SK-N-SH treated with all-trans-retinoic acid at 6 μM for 48 hours (cell line): ENCODE measurements around the gene APOLD1.
A peak's percentile ranks its signal among the peaks of the same experiment; 100 is the strongest.
"Not testable (repeated sequence)": the region's sequence is repeated elsewhere in the genome, so short reads cannot be mapped to it uniquely, and the experiment has no call there.

Source experiments
- ATAC-seq: fragments of 200-7000 bp; cut with Tn5 transposase; 3 replicates; pipeline ENCODE4 v1.9.1; 2020; ENCODE audit warnings: mild to moderate bottlenecking, moderate library complexity
- BACH2 ChIP-seq: fragments of 250-450 bp; sonication (Bioruptor Pico); IDR thresholded peaks from 2 replicates; pipeline ENCODE4 v1.9.0; 2021; ENCODE audit warnings: mild to moderate bottlenecking, borderline replicate concordance
- CREB5 ChIP-seq: fragments of 250-450 bp; sonication (Bioruptor Pico); IDR thresholded peaks from 2 replicates; pipeline ENCODE4 v1.5.1; 2020; ENCODE audit warnings: low read depth, mild to moderate bottlenecking, moderate library complexity
- CSDC2 ChIP-seq: fragments of 250-450 bp; sonication (Bioruptor Pico); IDR thresholded peaks from 2 replicates; pipeline ENCODE4 v1.5.0; 2020; ENCODE audit warnings: mild to moderate bottlenecking, moderate library complexity
- CSRNP3 ChIP-seq: fragments of 250-450 bp; sonication (Bioruptor Pico); IDR thresholded peaks from 2 replicates; pipeline ENCODE4 v1.5.1; 2021; ENCODE audit warnings: mild to moderate bottlenecking, moderate library complexity
- ESRRG ChIP-seq: fragments of 250-450 bp; sonication (Bioruptor Pico); IDR thresholded peaks from 2 replicates; pipeline ENCODE4 v1.6.1; 2021; ENCODE audit warnings: mild to moderate bottlenecking
- ISL1 ChIP-seq: fragments of 250-450 bp; sonication (Bioruptor Pico); IDR thresholded peaks from 2 replicates; pipeline ENCODE4 v2.1.2; 2022; ENCODE audit warnings: mild to moderate bottlenecking, moderate library complexity
- PPARA ChIP-seq: fragments of 250-450 bp; sonication (Bioruptor Pico); IDR thresholded peaks from 2 replicates; pipeline ENCODE4 v1.5.0; 2020; ENCODE audit warnings: mild to moderate bottlenecking, borderline replicate concordance
- RARB ChIP-seq: fragments of 250-450 bp; sonication (Bioruptor Pico); IDR thresholded peaks from 2 replicates; pipeline ENCODE4 v1.8.0; 2021; ENCODE audit warnings: mild to moderate bottlenecking, moderate library complexity
- SNAI2 ChIP-seq: fragments of 250-450 bp; sonication (Bioruptor Pico); IDR thresholded peaks from 2 replicates; pipeline ENCODE4 v1.5.0; 2020; ENCODE audit warnings: mild to moderate bottlenecking, moderate library complexity
- TCF4 ChIP-seq: fragments of 250-450 bp; sonication (Bioruptor Pico); IDR thresholded peaks from 2 replicates; pipeline ENCODE4 v1.8.0; 2021; ENCODE audit warnings: mild to moderate bottlenecking, moderate library complexity, borderline replicate concordance
- TOX ChIP-seq: fragments of 250-450 bp; sonication (Bioruptor Pico); IDR thresholded peaks from 2 replicates; pipeline ENCODE4 v1.8.0; 2021; ENCODE audit warnings: mild to moderate bottlenecking, moderate library complexity, borderline replicate concordance
- ZC3H10 ChIP-seq: fragments of 250-450 bp; sonication (Bioruptor Pico); IDR thresholded peaks from 2 replicates; pipeline ENCODE4 v1.5.1; 2021; ENCODE audit warnings: mild to moderate bottlenecking, moderate library complexity
- ZFP3 ChIP-seq: fragments of 250-450 bp; sonication (Bioruptor Pico); IDR thresholded peaks from 2 replicates; pipeline ENCODE4 v1.5.0; 2020; ENCODE audit warnings: mild to moderate bottlenecking, moderate library complexity
- ZFP30 ChIP-seq: fragments of 450-650 bp; formaldehyde crosslinking; IDR thresholded peaks from 2 replicates; pipeline ENCODE4 v1.5.0; 2022; ENCODE audit warnings: mild to moderate bottlenecking, moderate library complexity
- ZNF565 ChIP-seq: fragments of 450-650 bp; formaldehyde crosslinking; conservative IDR thresholded peaks from 2 replicates; pipeline ENCODE4 v1.5.0; 2020; ENCODE audit warnings: low read depth, mild to moderate bottlenecking, moderate library complexity
- ZNF70 ChIP-seq: fragments of 450-650 bp; formaldehyde crosslinking; IDR thresholded peaks from 2 replicates; pipeline ENCODE4 v1.5.0; 2020; ENCODE audit warnings: mild to moderate bottlenecking, moderate library complexity
- ZNF8 ChIP-seq: fragments of 450-650 bp; formaldehyde crosslinking; IDR thresholded peaks from 2 replicates; pipeline ENCODE4 v1.5.0; 2020; ENCODE audit warnings: mild to moderate bottlenecking, moderate library complexity
- TF ChIP-seq, protein P1 (sequence below): fragments of 250-450 bp; sonication (Bioruptor Pico); IDR thresholded peaks from 2 replicates; pipeline ENCODE4 v1.8.0; 2020; ENCODE audit warnings: mild to moderate bottlenecking, moderate library complexity, borderline replicate concordance
- TF ChIP-seq, protein P2 (sequence below): fragments of 250-450 bp; sonication (Bioruptor Pico); IDR thresholded peaks from 2 replicates; pipeline ENCODE4 v1.5.0; 2020; ENCODE audit warnings: mild to moderate bottlenecking, moderate library complexity
- TF ChIP-seq, protein P3 (sequence below): fragments of 250-450 bp; sonication (Bioruptor Pico); IDR thresholded peaks from 2 replicates; pipeline ENCODE4 v1.8.0; 2021; ENCODE audit warnings: low read depth, mild to moderate bottlenecking, moderate library complexity, borderline replicate concordance

The APOLD1 gene

DNA sequence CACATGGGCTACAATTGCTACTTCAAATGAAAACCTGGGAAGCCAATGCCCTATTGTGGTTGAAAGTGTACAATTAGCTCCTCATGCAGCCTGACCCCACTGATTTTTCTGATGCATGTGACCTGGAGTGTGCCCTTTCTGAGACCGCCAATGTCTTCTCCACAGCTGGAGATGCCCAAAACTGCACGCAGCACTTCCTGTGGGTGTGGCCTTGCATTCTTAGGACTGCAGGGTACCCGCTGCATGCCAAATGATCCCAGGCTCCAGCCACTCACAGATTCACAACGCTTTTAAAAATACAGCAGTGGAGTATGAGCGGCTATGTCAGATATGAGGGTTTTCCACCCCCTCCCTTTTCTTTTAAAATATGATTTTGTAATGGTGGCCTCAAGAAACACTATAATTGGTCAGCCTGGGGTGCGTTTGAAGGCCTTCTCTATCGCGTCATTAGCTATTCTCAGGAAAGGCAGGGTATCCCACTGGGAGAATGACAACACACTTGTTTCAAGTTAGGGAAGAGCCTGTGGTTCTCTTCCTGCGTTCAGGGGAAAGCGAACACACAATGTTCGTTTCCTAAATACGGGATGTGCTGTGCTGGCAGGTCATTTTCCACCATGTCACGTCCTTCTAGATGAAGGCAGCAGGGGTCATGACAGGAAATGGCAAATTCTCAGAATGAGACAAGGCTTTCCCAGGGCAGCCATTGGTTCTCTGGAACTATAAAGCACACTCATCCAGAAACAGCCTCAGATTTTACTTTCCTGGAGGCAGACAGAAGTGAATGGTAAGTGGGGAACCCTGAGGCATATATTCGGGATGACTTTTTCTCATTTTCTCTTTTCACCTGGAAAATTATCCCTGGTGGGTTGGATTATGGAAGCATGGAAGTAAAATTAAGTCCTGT is at the start of gene APOLD1:
TSS of gene APOLD1 (plus strand) at position 749 of the 904 bp plus-strand sequence. CDS start at position 782, 33 bp downstream.
- TF ChIP-seq ZNF565 (CRISPR knock-in tag) (no peak), CREB5 (no peak), TCF4 (CRISPR knock-in tag) (no peak), ZNF8 (CRISPR knock-in tag) (no peak), TOX (CRISPR knock-in tag) (no peak), CSDC2 (no peak), ZC3H10 (CRISPR knock-in tag) (no peak), PPARA (CRISPR knock-in tag) (no peak), BACH2 (no peak), ESRRG (CRISPR knock-in tag) (no peak), SNAI2 (no peak), RARB (CRISPR knock-in tag) (no peak), ISL1 (CRISPR knock-in tag) (no peak)
- TF ChIP-seq, protein P1, sequence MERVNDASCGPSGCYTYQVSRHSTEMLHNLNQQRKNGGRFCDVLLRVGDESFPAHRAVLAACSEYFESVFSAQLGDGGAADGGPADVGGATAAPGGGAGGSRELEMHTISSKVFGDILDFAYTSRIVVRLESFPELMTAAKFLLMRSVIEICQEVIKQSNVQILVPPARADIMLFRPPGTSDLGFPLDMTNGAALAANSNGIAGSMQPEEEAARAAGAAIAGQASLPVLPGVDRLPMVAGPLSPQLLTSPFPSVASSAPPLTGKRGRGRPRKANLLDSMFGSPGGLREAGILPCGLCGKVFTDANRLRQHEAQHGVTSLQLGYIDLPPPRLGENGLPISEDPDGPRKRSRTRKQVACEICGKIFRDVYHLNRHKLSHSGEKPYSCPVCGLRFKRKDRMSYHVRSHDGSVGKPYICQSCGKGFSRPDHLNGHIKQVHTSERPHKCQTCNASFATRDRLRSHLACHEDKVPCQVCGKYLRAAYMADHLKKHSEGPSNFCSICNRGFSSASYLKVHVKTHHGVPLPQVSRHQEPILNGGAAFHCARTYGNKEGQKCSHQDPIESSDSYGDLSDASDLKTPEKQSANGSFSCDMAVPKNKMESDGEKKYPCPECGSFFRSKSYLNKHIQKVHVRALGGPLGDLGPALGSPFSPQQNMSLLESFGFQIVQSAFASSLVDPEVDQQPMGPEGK (CRISPR knock-in tag) = no peak
- TF ChIP-seq, protein P2, sequence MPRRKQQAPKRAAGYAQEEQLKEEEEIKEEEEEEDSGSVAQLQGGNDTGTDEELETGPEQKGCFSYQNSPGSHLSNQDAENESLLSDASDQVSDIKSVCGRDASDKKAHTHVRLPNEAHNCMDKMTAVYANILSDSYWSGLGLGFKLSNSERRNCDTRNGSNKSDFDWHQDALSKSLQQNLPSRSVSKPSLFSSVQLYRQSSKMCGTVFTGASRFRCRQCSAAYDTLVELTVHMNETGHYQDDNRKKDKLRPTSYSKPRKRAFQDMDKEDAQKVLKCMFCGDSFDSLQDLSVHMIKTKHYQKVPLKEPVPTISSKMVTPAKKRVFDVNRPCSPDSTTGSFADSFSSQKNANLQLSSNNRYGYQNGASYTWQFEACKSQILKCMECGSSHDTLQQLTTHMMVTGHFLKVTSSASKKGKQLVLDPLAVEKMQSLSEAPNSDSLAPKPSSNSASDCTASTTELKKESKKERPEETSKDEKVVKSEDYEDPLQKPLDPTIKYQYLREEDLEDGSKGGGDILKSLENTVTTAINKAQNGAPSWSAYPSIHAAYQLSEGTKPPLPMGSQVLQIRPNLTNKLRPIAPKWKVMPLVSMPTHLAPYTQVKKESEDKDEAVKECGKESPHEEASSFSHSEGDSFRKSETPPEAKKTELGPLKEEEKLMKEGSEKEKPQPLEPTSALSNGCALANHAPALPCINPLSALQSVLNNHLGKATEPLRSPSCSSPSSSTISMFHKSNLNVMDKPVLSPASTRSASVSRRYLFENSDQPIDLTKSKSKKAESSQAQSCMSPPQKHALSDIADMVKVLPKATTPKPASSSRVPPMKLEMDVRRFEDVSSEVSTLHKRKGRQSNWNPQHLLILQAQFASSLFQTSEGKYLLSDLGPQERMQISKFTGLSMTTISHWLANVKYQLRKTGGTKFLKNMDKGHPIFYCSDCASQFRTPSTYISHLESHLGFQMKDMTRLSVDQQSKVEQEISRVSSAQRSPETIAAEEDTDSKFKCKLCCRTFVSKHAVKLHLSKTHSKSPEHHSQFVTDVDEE (CRISPR knock-in tag) = no peak
- TF ChIP-seq, protein P3, sequence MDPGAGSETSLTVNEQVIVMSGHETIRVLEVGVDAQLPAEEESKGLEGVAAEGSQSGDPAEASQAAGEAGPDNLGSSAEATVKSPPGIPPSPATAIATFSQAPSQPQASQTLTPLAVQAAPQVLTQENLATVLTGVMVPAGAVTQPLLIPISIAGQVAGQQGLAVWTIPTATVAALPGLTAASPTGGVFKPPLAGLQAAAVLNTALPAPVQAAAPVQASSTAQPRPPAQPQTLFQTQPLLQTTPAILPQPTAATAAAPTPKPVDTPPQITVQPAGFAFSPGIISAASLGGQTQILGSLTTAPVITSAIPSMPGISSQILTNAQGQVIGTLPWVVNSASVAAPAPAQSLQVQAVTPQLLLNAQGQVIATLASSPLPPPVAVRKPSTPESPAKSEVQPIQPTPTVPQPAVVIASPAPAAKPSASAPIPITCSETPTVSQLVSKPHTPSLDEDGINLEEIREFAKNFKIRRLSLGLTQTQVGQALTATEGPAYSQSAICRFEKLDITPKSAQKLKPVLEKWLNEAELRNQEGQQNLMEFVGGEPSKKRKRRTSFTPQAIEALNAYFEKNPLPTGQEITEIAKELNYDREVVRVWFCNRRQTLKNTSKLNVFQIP (CRISPR knock-in tag) = no peak
- TF ChIP-seq, all 23 proteins: peak for 0
- no peak for ATAC-seq

- no peak for TF ChIP-seq SNAI2
- no peak for TF ChIP-seq ZFP3 (CRISPR knock-in tag)
- TF ChIP-seq ZFP30 (CRISPR knock-in tag) = no peak
- TF ChIP-seq CSRNP3 (CRISPR knock-in tag) = no peak
- 0 out of 2 replicates have a peak, but pooled peaks have one; percentile 50 for TF ChIP-seq ZNF70 (CRISPR knock-in tag)
- ATAC-seq = peak; percentile 80
Measured at GRCh38 chr12:12736759-12737676, 48.4 kb upstream of the APOLD1 start.

DNA sequence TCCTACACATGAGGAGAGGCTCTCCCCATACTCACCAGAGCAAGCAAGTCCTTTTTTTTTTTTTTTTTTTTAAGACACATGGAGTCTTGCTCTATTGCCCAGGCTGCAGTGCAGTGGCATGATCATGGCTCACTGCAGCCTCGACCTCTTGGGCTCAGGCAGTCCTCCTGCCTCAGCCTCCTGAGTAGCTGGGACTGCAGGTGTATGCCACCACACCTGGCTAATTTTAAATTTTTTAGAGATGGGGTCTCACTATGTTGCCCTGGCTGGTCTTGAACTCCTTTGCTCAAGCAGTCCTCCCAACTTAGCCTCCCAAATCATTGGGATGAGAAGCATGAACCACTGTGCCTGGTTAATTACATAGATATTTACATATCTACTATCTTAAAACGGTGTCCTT is 47.3 kb upstream of the APOLD1 start:
- ATAC-seq = not testable (repeated sequence)
